Sigmoid colon (tissue), 7 donors: Measurements from ENCODE around the gene SNRNP35. TPM values are rescaled to one million over a fixed set of nuclear protein-coding genes. Genes with fewer than 3 reads are reported as not detected.

Experiments used
- DNase-seq: peaks from one replicate; pipeline ENCODE4 v3.0.0-alpha.2; 2019
- H3K27ac ChIP-seq, 4 donors: fragments of 200-600 bp; sonication (generic); one replicate each; pipeline ENCODE4 v1.5.1; 2016 to 2019; ENCODE audit warnings: mild to moderate bottlenecking in 1 of 4
- H3K27me3 ChIP-seq, 3 donors: fragments of 200-600 bp; sonication (generic); one replicate each; pipeline ENCODE4 v1.5.1; 2019; ENCODE audit warnings: mild to moderate bottlenecking in 1 of 3
- H3K36me3 ChIP-seq, 4 donors: fragments of 200-600 bp; sonication (generic); one replicate each; pipeline ENCODE4 v1.5.1; 2016 to 2019
- H3K4me1 ChIP-seq, 4 donors: fragments of 200-600 bp; sonication (generic); one replicate each; pipeline ENCODE4 v1.5.1; 2017 to 2019
- H3K4me3 ChIP-seq, 4 donors: fragments of 200-600 bp; sonication (generic); one replicate each; pipeline ENCODE4 v1.5.1; 2017 to 2019; ENCODE audit warnings: mild to moderate bottlenecking in 2 of 4, moderate library complexity in 1 of 4
- H3K9me3 ChIP-seq, 4 donors: fragments of 200-600 bp in 3 of 4; sonication (generic) in 3 of 4; one replicate each; pipeline versions ENCODE4 v1.5.1 to v1.6.1; 2013 to 2019
- EP300 ChIP-seq, 4 donors: sonication (generic); formaldehyde crosslinking; IDR thresholded peaks; one replicate each; pipeline ENCODE4 v1.6.1; 2017; ENCODE audit warnings: antibody characterized with exemption in 4 of 4
- POLR2A ChIP-seq, 2 donors: fragments of 450-650 bp; IDR thresholded peaks; one replicate each; pipeline ENCODE4 v1.6.1; 2016; ENCODE audit warnings: antibody characterized with exemption in 2 of 2, mild to moderate bottlenecking in 2 of 2, moderate library complexity in 2 of 2
- POLR2AphosphoS5 ChIP-seq, 4 donors: sonication (generic); formaldehyde crosslinking; IDR thresholded peaks; one replicate each; pipeline ENCODE4 v1.6.1; 2017; ENCODE audit warnings: antibody characterized with exemption in 4 of 4
- WGBS, 2 donors: extraction: QIAGEN DNeasy Blood & Tissue Kit; methylation state at CpG; one replicate each; pipeline ENCODE4 v1.1.7; 2013; 5-methylcytosine and 5-hydroxymethylcytosine counted together
- intact Hi-C: fragments of 100-400 bp; cut with DNase I; formaldehyde crosslinking; loops from one replicate; pipeline ENCODE4 v1.15.1; 2023
- polyA plus RNA-seq, 3 donors: library from polyadenylated mRNA; stranded (reverse); fragments of 200-250 nt; gene quantifications; one replicate each; pipeline ENCODE4 v1.2.3, GENCODE V29; 2013
- small RNA-seq, 3 donors: library from RNA; depleted of rRNA; stranded (forward); fragments of <200 nt; gene quantifications; one replicate each; pipeline ENCODE3, GENCODE V24; 2016
- total RNA-seq, 4 donors: library from RNA; depleted of rRNA; stranded (reverse); fragments of >200 nt; gene quantifications; one replicate each; pipeline ENCODE4 v1.1.0, GENCODE V29; 2016
- TF ChIP-seq, protein P1 (sequence below), 4 experiments: fragments of 450-650 bp in 3 of 4; fragments of 200-600 bp in 1 of 4; IDR thresholded peaks; one replicate each; pipeline ENCODE4 v1.5.1; 2016 to 2019; ENCODE audit warnings: antibody characterized with exemption in 4 of 4, mild to moderate bottlenecking in 3 of 4, moderate library complexity in 2 of 4
- donor health status: healthy with polysubstance abuse.
- donor health status: Bipolar disorder and iron deficiency.
- donor health status: healthy.

SNRNP35 gene
- total and polyA plus RNA-seq, 7 donors: 11.0 to 32.3 (median 19.8) TPM

DNA sequence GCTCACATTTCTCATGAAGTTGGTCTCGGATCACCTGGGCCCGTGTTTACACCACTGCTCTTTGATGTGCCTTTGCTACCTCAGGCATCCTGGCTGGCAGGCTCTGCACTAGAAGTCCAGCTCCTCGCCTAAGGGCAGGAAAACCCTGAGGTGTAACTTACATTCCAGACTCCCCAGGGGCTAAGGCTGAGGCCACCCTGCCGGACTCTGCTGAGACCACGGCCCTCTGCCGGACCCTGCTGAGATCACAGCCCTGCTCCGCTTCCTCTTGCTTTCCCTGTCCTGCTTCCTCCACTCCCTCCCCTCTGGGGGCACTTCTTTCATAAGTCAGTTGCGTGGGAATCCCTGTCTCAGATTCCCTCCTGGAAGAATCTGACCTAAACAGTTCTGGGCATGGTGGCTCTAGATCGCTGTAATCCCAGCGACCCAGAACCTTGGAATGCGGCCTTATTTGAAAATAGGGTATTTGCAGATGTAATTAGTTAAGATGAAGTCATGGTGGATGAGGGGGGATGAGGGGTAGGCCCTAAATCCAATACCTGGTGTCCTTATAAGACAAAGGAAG is 58.4 kb downstream of the SNRNP35 start:
- intact Hi-C loops: no loop called here
- no peak for DNase-seq
- TF ChIP-seq EP300 (IDR thresholded peaks at IDR 0.05) (no peak), POLR2A (IDR thresholded peaks at IDR 0.05) (no peak), POLR2AphosphoS5 (IDR thresholded peaks at IDR 0.05) (no peak)
- TF ChIP-seq, protein P1, sequence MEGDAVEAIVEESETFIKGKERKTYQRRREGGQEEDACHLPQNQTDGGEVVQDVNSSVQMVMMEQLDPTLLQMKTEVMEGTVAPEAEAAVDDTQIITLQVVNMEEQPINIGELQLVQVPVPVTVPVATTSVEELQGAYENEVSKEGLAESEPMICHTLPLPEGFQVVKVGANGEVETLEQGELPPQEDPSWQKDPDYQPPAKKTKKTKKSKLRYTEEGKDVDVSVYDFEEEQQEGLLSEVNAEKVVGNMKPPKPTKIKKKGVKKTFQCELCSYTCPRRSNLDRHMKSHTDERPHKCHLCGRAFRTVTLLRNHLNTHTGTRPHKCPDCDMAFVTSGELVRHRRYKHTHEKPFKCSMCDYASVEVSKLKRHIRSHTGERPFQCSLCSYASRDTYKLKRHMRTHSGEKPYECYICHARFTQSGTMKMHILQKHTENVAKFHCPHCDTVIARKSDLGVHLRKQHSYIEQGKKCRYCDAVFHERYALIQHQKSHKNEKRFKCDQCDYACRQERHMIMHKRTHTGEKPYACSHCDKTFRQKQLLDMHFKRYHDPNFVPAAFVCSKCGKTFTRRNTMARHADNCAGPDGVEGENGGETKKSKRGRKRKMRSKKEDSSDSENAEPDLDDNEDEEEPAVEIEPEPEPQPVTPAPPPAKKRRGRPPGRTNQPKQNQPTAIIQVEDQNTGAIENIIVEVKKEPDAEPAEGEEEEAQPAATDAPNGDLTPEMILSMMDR (IDR thresholded peaks at IDR 0.05): no peak
- 91 to 95% methylated on average over 11 of the region's 11 CpGs for WGBS, 2 donors
- Histone ChIP-seq H3K9me3 (no peaks in the 10 kb centered on the region), H3K4me3 (no peak overlapping the region), H3K4me1 (peaks cover 0 to 15% (median 10%) of the 10 kb centered on the region in 4 donors), H3K27me3 (no peaks in the 10 kb centered on the region), H3K27ac (no peak overlapping the region), H3K36me3 (peaks cover 4 to 60% (median 29%) of the 10 kb centered on the region in 4 donors)

Small RNAs within 50 kb of the gene (small RNA-seq; reads per million reads assigned to genes)
- 0 reads per million in 3 donors for gene AC145423.2

Other genes starting within 250 kb of the SNRNP35 start
- gene MPHOSPH9, start 225.0 kb upstream of the SNRNP35 start, total RNA-seq: 10 to 100 TPM; 17.4 to 47.6 (median 22.6) TPM
- 10 to 100 TPM in 1 of 3 donors, 1 to 10 TPM in 2; 4.2 to 10.2 (median 4.2) TPM for gene MPHOSPH9, start 225.0 kb upstream of the SNRNP35 start, polyA plus RNA-seq
- gene MTRFR, start 224.7 kb upstream of the SNRNP35 start, total RNA-seq: 10 to 100 TPM in 3 of 4 donors, 1 to 10 TPM in 1; 9.3 to 19.1 (median 13.5) TPM
- gene MTRFR, start 224.7 kb upstream of the SNRNP35 start, polyA plus RNA-seq: 10 to 100 TPM in 1 of 3 donors, 1 to 10 TPM in 2; 7.8 to 16.3 (median 9.7) TPM
- 100 to 1,000 TPM in 3 of 4 donors, 10 to 100 TPM in 1; 98.0 to 153 (median 127) TPM for gene CDK2AP1, start 186.3 kb upstream of the SNRNP35 start, total RNA-seq
- gene CDK2AP1, start 186.3 kb upstream of the SNRNP35 start, polyA plus RNA-seq: 100 to 1,000 TPM in 1 of 3 donors, 10 to 100 TPM in 2; 56.9 to 102 (median 95.5) TPM
- 10 to 100 TPM; 20.2 to 23.4 (median 22.2) TPM for gene SBNO1, start 93.3 kb upstream of the SNRNP35 start, total RNA-seq
- 1 to 10 TPM; 3.0 to 8.8 (median 4.9) TPM for gene SBNO1, start 93.3 kb upstream of the SNRNP35 start, polyA plus RNA-seq
- gene KMT5A, start 74.0 kb upstream of the SNRNP35 start, total RNA-seq: 10 to 100 TPM; 20.3 to 46.0 (median 24.0) TPM
- 10 to 100 TPM; 23.4 to 30.3 (median 30.0) TPM for gene KMT5A, start 74.0 kb upstream of the SNRNP35 start, polyA plus RNA-seq
- gene RILPL2, start 21.5 kb upstream of the SNRNP35 start, total RNA-seq: 1 to 10 TPM; 4.3 to 6.4 (median 5.5) TPM
- 1 to 10 TPM; 1.6 to 6.5 (median 6.0) TPM for gene RILPL2, start 21.5 kb upstream of the SNRNP35 start, polyA plus RNA-seq
- gene RILPL1, start 75.6 kb downstream of the SNRNP35 start, total RNA-seq: 10 to 100 TPM; 12.1 to 30.5 (median 18.3) TPM
- 1 to 10 TPM; 1.4 to 4.2 (median 3.0) TPM for gene RILPL1, start 75.6 kb downstream of the SNRNP35 start, polyA plus RNA-seq
- gene TMED2, start 126.4 kb downstream of the SNRNP35 start, total RNA-seq: 100 to 1,000 TPM; 128 to 161 (median 144) TPM
- gene TMED2, start 126.4 kb downstream of the SNRNP35 start, polyA plus RNA-seq: 100 to 1,000 TPM in 1 of 3 donors, 10 to 100 TPM in 2; 57.1 to 128 (median 58.7) TPM
- 10 to 100 TPM; 13.6 to 33.0 (median 18.2) TPM for gene DDX55, start 144.0 kb downstream of the SNRNP35 start, total RNA-seq
- 10 to 100 TPM in 1 of 3 donors, 1 to 10 TPM in 2; 5.4 to 13.4 (median 6.7) TPM for gene DDX55, start 144.0 kb downstream of the SNRNP35 start, polyA plus RNA-seq
- 100 to 1,000 TPM; 102 to 155 (median 109) TPM for gene EIF2B1, start 175.5 kb downstream of the SNRNP35 start, total RNA-seq
- 10 to 100 TPM; 23.1 to 33.2 (median 25.2) TPM for gene EIF2B1, start 175.5 kb downstream of the SNRNP35 start, polyA plus RNA-seq
- 10 to 100 TPM; 16.4 to 20.8 (median 19.3) TPM for gene GTF2H3, start 175.7 kb downstream of the SNRNP35 start, total RNA-seq
- gene GTF2H3, start 175.7 kb downstream of the SNRNP35 start, polyA plus RNA-seq: 10 to 100 TPM in 2 of 3 donors, 1 to 10 TPM in 1; 9.2 to 13.2 (median 10.2) TPM
- 10 to 100 TPM in 1 of 4 donors, 1 to 10 TPM in 3; 4.6 to 11.6 (median 8.1) TPM for gene TCTN2, start 213.0 kb downstream of the SNRNP35 start, total RNA-seq
- gene TCTN2, start 213.0 kb downstream of the SNRNP35 start, polyA plus RNA-seq: 1 to 10 TPM in 2 of 3 donors, under 1 TPM in 1; 0.23 to 3.8 (median 1.2) TPM